ENCODE data around the gene CMIP.

GRCh38 chr16:81714583-81714982, 270.0 kb downstream of the CMIP start:
- no peak for TF ChIP-seq ELF4 (IDR thresholded peaks at IDR 0.05)
- no peak for TF ChIP-seq FOXK2 (IDR thresholded peaks at IDR 0.05)
- TF ChIP-seq BHLHE40 (IDR thresholded peaks at IDR 0.05; ENCODE audit: borderline replicate concordance), result no peak
- no peak for TF ChIP-seq SUZ12 (IDR thresholded peaks at IDR 0.05)
- no peak for TF ChIP-seq NFRKB (IDR thresholded peaks at IDR 0.05)
